ENCODE measurements around the gene GHITM.
"Not testable (repeated sequence)": the region's sequence is repeated elsewhere in the genome, so short reads cannot be mapped to it uniquely, and the experiment has no call there.

Gene GHITM

DNA sequence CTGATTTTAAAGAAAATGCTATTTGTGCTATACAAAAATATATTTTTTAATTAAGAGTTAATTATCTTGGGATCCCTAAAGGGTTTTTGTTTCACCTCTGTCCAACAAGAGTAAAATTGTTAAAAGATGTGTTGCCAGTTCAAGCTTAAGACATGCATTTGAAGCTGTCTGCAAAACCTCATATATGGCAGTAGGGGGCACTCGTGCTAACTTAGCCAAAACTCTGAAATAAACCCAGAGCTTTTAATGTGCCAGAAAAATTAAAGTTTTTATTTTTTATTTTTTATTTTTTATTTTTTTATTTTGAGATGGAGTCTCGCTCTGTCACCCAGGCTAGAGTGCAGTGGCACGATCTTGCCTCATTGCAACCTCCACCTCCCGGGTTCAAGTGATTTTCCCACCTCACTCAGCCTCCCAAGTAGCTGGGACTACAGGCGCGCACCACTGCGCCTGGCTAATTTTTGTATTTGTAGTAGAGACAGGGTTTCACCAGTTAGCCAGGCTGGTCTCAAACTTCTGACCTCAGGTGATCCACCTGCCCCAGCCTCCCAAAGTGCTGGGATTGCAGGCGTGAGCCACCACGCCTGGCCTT, 8.8 kb downstream of the GHITM start:
- H3K27ac ChIP-seq (ENCODE audit: low read depth, low read length); H3K4me1 ChIP-seq (ENCODE audit: control insufficient read depth, insufficient read depth, low read length); H3K4me3 ChIP-seq (ENCODE audit: low read depth, low read length); H3K27me3 ChIP-seq (ENCODE audit: control insufficient read depth, insufficient read depth, low read length); H3K9me3 ChIP-seq (ENCODE audit: control insufficient read depth, insufficient read depth, low read length); H3K9ac ChIP-seq (ENCODE audit: low read depth, low read length): not testable (repeated sequence)
- H3K36me3 ChIP-seq (ENCODE audit: control insufficient read depth, insufficient read depth, low read length) = peaks cover 93% of the 10 kb centered on the region

- no peak overlapping the region for H3K4me3 ChIP-seq (ENCODE audit: low read depth, low read length)
- H3K9ac ChIP-seq (ENCODE audit: low read depth, low read length) = no peak overlapping the region
- no peak overlapping the region for H3K27ac ChIP-seq (ENCODE audit: low read depth, low read length)
- no peaks in the 10 kb centered on the region for H3K4me1 ChIP-seq (ENCODE audit: control insufficient read depth, insufficient read depth, low read length)
- H3K9me3 ChIP-seq (ENCODE audit: control insufficient read depth, insufficient read depth, low read length) = no peaks in the 10 kb centered on the region
- H3K36me3 ChIP-seq (ENCODE audit: control insufficient read depth, insufficient read depth, low read length) = peaks cover 92% of the 10 kb centered on the region
- no peaks in the 10 kb centered on the region for H3K27me3 ChIP-seq (ENCODE audit: control insufficient read depth, insufficient read depth, low read length)
These were observed 10.5 kb downstream of the GHITM start for GRCh38 chr10:84149854-84150253.

DNA sequence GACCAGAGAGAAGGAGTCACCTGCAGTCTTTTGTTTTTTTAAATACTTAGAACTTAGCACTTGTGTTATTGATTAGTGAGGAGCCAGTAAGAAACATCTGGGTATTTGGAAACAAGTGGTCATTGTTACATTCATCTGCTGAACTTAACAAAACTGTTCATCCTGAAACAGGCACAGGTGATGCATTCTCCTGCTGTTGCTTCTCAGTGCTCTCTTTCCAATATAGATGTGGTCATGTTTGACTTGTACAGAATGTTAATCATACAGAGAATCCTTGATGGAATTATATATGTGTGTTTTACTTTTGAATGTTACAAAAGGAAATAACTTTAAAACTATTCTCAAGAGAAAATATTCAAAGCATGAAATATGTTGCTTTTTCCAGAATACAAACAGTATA, 13.5 kb downstream of the GHITM start:
- H3K4me1 ChIP-seq (ENCODE audit: control insufficient read depth, insufficient read depth, low read length) = no peaks in the 10 kb centered on the region
- no peaks in the 10 kb centered on the region for H3K27me3 ChIP-seq (ENCODE audit: control insufficient read depth, insufficient read depth, low read length)
- H3K36me3 ChIP-seq (ENCODE audit: control insufficient read depth, insufficient read depth, low read length) = peaks cover 67% of the 10 kb centered on the region
- no peaks in the 10 kb centered on the region for H3K9me3 ChIP-seq (ENCODE audit: control insufficient read depth, insufficient read depth, low read length)
- no peak overlapping the region for H3K9ac ChIP-seq (ENCODE audit: low read depth, low read length)
- H3K4me3 ChIP-seq (ENCODE audit: low read depth, low read length) = no peak overlapping the region
- no peak overlapping the region for H3K27ac ChIP-seq (ENCODE audit: low read depth, low read length)

DNA sequence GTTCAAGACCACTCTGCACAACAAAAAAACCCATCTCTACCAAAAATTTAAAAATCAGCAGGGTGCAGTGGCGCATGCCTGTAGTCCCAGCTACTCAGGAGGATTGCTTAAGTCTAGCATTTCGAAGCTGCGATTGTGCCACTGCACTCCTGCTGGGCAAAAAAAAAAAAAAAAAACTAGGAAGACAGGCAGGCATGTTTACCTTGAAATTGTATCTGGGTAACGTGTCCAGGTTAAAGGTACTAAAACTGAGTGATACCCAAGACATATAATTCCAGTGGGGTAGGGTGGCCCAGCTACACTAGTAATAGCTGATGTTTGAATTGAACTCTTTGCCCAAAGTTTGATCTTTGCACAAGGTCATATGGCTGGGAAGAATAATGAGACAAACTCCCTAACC, 16.2 kb downstream of the GHITM start:
- no peaks in the 10 kb centered on the region for H3K9me3 ChIP-seq (ENCODE audit: control insufficient read depth, insufficient read depth, low read length)
- H3K4me3 ChIP-seq (ENCODE audit: low read depth, low read length) = no peak overlapping the region
- H3K27me3 ChIP-seq (ENCODE audit: control insufficient read depth, insufficient read depth, low read length) = no peaks in the 10 kb centered on the region
- peaks cover 45% of the 10 kb centered on the region for H3K36me3 ChIP-seq (ENCODE audit: control insufficient read depth, insufficient read depth, low read length)
- no peak overlapping the region for H3K9ac ChIP-seq (ENCODE audit: low read depth, low read length)
- peaks cover 17% of the 10 kb centered on the region for H3K4me1 ChIP-seq (ENCODE audit: control insufficient read depth, insufficient read depth, low read length)
- no peak overlapping the region for H3K27ac ChIP-seq (ENCODE audit: low read depth, low read length)

GRCh38 chr10:84156009-84156408, 16.7 kb downstream of the GHITM start:
- Histone ChIP-seq H3K27me3 (ENCODE audit: control insufficient read depth, insufficient read depth, low read length) (no peaks in the 10 kb centered on the region), H3K27ac (ENCODE audit: low read depth, low read length) (no peak overlapping the region), H3K4me3 (ENCODE audit: low read depth, low read length) (no peak overlapping the region), H3K4me1 (ENCODE audit: control insufficient read depth, insufficient read depth, low read length) (peaks cover 22% of the 10 kb centered on the region), H3K9ac (ENCODE audit: low read depth, low read length) (no peak overlapping the region), H3K36me3 (ENCODE audit: control insufficient read depth, insufficient read depth, low read length) (peaks cover 40% of the 10 kb centered on the region), H3K9me3 (ENCODE audit: control insufficient read depth, insufficient read depth, low read length) (no peaks in the 10 kb centered on the region)

DNA sequence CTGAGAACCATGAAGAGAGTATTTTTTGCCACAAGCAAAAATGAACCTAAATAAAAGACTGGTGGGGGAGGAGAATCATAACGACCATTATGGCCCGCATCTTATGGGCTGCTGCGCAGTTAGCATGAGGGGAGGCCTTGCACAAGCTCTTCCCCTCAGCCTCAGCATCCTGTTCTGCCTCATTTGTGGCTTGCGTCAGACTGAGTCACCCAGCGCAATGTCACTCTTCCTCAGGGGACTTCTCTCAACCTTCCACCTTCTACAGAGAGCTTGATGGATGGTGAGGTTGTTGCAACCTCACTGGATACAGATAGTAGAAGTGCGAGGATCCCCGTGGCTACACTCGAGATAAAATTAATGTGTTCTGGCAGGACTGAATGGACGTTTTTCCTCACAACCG, 17.5 kb downstream of the GHITM start:
- Histone ChIP-seq H3K4me1 (ENCODE audit: control insufficient read depth, insufficient read depth, low read length) (peaks cover 30% of the 10 kb centered on the region), H3K9ac (ENCODE audit: low read depth, low read length) (no peak overlapping the region), H3K27me3 (ENCODE audit: control insufficient read depth, insufficient read depth, low read length) (no peaks in the 10 kb centered on the region), H3K4me3 (ENCODE audit: low read depth, low read length) (no peak overlapping the region), H3K9me3 (ENCODE audit: control insufficient read depth, insufficient read depth, low read length) (no peaks in the 10 kb centered on the region), H3K27ac (ENCODE audit: low read depth, low read length) (no peak overlapping the region), H3K36me3 (ENCODE audit: control insufficient read depth, insufficient read depth, low read length) (peaks cover 32% of the 10 kb centered on the region)

GRCh38 chr10:84158061-84158460, 18.8 kb downstream of the GHITM start:
- Histone ChIP-seq H3K9ac (ENCODE audit: low read depth, low read length) (no peak overlapping the region), H3K27me3 (ENCODE audit: control insufficient read depth, insufficient read depth, low read length) (no peaks in the 10 kb centered on the region), H3K9me3 (ENCODE audit: control insufficient read depth, insufficient read depth, low read length) (no peaks in the 10 kb centered on the region), H3K27ac (ENCODE audit: low read depth, low read length) (no peak overlapping the region), H3K4me1 (ENCODE audit: control insufficient read depth, insufficient read depth, low read length) (peaks cover 38% of the 10 kb centered on the region), H3K4me3 (ENCODE audit: low read depth, low read length) (no peak overlapping the region), H3K36me3 (ENCODE audit: control insufficient read depth, insufficient read depth, low read length) (peaks cover 19% of the 10 kb centered on the region)

DNA sequence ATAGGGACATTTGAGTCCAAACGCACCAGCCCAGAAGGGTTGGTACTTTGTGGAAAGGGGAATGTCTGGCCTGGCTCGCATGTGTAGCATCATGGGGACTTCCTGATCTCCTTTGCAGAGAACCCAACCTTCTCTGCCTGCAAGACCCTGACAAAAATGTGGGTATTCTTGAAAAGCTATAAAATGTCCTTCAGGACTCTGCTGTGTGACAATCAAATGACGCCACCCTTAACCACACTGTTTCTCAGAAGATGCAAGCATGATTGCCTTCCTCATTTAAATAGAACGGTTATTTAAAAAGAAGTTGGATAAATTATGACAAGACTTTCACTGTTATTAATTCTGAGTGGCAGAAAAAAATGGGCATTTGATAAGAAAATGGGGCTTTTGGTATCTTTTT, 19.2 kb downstream of the GHITM start:
- no peaks in the 10 kb centered on the region for H3K27me3 ChIP-seq (ENCODE audit: control insufficient read depth, insufficient read depth, low read length)
- no peak overlapping the region for H3K27ac ChIP-seq (ENCODE audit: low read depth, low read length)
- H3K9me3 ChIP-seq (ENCODE audit: control insufficient read depth, insufficient read depth, low read length) = no peaks in the 10 kb centered on the region
- peaks cover 14% of the 10 kb centered on the region for H3K36me3 ChIP-seq (ENCODE audit: control insufficient read depth, insufficient read depth, low read length)
- no peak overlapping the region for H3K9ac ChIP-seq (ENCODE audit: low read depth, low read length)
- H3K4me1 ChIP-seq (ENCODE audit: control insufficient read depth, insufficient read depth, low read length) = peaks cover 43% of the 10 kb centered on the region
- no peak overlapping the region for H3K4me3 ChIP-seq (ENCODE audit: low read depth, low read length)

GRCh38 chr10:84159076-84159685, 19.9 kb downstream of the GHITM start:
- H3K4me1 ChIP-seq (ENCODE audit: control insufficient read depth, insufficient read depth, low read length) = peaks cover 49% of the 10 kb centered on the region
- no peaks in the 10 kb centered on the region for H3K9me3 ChIP-seq (ENCODE audit: control insufficient read depth, insufficient read depth, low read length)
- H3K27me3 ChIP-seq (ENCODE audit: control insufficient read depth, insufficient read depth, low read length) = no peaks in the 10 kb centered on the region
- peaks cover 8% of the 10 kb centered on the region for H3K36me3 ChIP-seq (ENCODE audit: control insufficient read depth, insufficient read depth, low read length)
- no peak overlapping the region for H3K9ac ChIP-seq (ENCODE audit: low read depth, low read length)
- H3K4me3 ChIP-seq (ENCODE audit: low read depth, low read length) = no peak overlapping the region
- H3K27ac ChIP-seq (ENCODE audit: low read depth, low read length) = no peak overlapping the region

DNA sequence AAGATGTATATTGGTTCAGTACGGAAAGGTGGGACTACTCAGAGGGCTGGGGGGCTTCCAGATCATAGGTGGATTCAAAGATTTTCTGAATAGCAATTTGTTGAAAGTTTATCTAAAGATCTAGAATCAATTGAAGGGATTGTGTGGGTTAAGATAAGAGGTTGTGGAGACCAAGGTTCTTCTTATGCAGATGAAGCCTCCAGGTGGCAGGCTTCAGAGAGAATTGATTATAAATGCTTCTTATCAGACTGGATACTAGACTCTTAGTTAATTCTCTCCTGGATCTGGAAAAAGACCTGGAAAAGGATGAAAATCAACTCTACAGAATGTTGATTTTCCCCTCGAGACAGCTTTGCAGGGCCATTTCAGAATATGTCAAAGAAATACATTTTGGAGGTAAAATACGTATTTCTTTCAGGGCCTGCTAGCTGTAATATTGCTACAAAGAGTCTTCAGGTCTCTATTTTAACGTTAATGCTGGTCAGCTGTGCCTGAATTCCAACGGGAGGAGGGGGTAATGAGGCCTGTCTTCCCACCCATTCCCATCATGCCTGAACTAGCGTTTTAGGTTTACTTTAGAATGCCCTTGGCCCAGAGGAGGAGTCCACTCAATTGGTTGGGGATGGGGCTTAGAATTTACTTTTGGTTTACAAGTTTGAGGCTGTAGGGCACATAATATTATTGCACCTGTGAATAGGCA, 21.5 kb downstream of the GHITM start:
- Histone ChIP-seq H3K36me3 (ENCODE audit: control insufficient read depth, insufficient read depth, low read length) (no peaks in the 10 kb centered on the region), H3K4me3 (ENCODE audit: low read depth, low read length) (no peak overlapping the region), H3K9me3 (ENCODE audit: control insufficient read depth, insufficient read depth, low read length) (no peaks in the 10 kb centered on the region), H3K9ac (ENCODE audit: low read depth, low read length) (no peak overlapping the region), H3K27ac (ENCODE audit: low read depth, low read length) (peak overlapping the region; percentile 46), H3K27me3 (ENCODE audit: control insufficient read depth, insufficient read depth, low read length) (no peaks in the 10 kb centered on the region), H3K4me1 (ENCODE audit: control insufficient read depth, insufficient read depth, low read length) (peaks cover 61% of the 10 kb centered on the region)

- H3K27me3 ChIP-seq (ENCODE audit: control insufficient read depth, insufficient read depth, low read length) = no peaks in the 10 kb centered on the region
- no peaks in the 10 kb centered on the region for H3K9me3 ChIP-seq (ENCODE audit: control insufficient read depth, insufficient read depth, low read length)
- H3K27ac ChIP-seq (ENCODE audit: low read depth, low read length) = peak overlapping the region; percentile 53
- H3K4me3 ChIP-seq (ENCODE audit: low read depth, low read length) = no peak overlapping the region
- H3K4me1 ChIP-seq (ENCODE audit: control insufficient read depth, insufficient read depth, low read length) = peaks cover 58% of the 10 kb centered on the region
- H3K9ac ChIP-seq (ENCODE audit: low read depth, low read length) = no peak overlapping the region
- H3K36me3 ChIP-seq (ENCODE audit: control insufficient read depth, insufficient read depth, low read length) = no peaks in the 10 kb centered on the region
These were observed 24.7 kb downstream of the GHITM start for GRCh38 chr10:84163996-84164395.

All from HUES48 (cell line).